ENCODE data around the gene ENAM.

DNA sequence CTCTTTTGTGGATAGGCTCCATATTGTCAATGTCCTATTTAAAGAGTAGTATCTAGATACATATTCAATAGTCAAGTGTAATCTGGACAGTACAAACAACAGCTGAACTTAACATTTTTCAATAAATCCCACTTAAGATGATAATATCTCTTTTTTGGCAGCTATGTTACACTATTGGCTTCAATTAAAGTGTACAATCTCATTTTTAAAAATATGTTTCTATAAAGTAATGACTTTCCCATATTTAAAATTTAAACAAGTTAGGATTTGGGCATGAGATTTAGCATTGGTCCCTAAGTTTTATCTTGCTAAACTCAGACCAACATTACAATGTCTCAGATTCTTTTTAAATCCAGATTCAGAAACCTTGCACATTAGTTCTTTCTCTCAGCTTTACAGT, 45.6 kb downstream of the ENAM start:
- TF ChIP-seq, protein P1, sequence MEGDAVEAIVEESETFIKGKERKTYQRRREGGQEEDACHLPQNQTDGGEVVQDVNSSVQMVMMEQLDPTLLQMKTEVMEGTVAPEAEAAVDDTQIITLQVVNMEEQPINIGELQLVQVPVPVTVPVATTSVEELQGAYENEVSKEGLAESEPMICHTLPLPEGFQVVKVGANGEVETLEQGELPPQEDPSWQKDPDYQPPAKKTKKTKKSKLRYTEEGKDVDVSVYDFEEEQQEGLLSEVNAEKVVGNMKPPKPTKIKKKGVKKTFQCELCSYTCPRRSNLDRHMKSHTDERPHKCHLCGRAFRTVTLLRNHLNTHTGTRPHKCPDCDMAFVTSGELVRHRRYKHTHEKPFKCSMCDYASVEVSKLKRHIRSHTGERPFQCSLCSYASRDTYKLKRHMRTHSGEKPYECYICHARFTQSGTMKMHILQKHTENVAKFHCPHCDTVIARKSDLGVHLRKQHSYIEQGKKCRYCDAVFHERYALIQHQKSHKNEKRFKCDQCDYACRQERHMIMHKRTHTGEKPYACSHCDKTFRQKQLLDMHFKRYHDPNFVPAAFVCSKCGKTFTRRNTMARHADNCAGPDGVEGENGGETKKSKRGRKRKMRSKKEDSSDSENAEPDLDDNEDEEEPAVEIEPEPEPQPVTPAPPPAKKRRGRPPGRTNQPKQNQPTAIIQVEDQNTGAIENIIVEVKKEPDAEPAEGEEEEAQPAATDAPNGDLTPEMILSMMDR (IDR thresholded peaks at IDR 0.05 in 4 of 5, conservative IDR thresholded peaks at IDR 0.05 in 1 of 5), result no peak
- no peak for TF ChIP-seq POLR2A (IDR thresholded peaks at IDR 0.05)
